CD4-positive, alpha-beta T cell treated with Interleukin-6 for 4 hours (primary cell): Measurements from ENCODE around the gene CNGB1.
"Not testable (repeated sequence)": the region's sequence is repeated elsewhere in the genome, so short reads cannot be mapped to it uniquely, and the experiment has no call there.

Experiments used
- DNase-seq: peaks from one replicate; pipeline ENCODE4 v3.0.0-alpha.2; 2020; ENCODE audit warnings: mixed read lengths

Gene CNGB1

GRCh38 chr16:57970970-57971369 is at the start of gene CNGB1:
TSS of gene CNGB1 (minus strand) at chr16:57971128. CDS start at chr16:57967286, 3,842 bp downstream.
- DNase-seq: no peak

GRCh38 chr16:58019866-58020538 is 49.1 kb upstream of the CNGB1 start:
- DNase-seq: no peak

- no peak for DNase-seq
Measured at GRCh38 chr16:58018803-58019202, 47.9 kb upstream of the CNGB1 start.

GRCh38 chr16:58016840-58017446 is 46.0 kb upstream of the CNGB1 start:
- no peak for DNase-seq

DNA sequence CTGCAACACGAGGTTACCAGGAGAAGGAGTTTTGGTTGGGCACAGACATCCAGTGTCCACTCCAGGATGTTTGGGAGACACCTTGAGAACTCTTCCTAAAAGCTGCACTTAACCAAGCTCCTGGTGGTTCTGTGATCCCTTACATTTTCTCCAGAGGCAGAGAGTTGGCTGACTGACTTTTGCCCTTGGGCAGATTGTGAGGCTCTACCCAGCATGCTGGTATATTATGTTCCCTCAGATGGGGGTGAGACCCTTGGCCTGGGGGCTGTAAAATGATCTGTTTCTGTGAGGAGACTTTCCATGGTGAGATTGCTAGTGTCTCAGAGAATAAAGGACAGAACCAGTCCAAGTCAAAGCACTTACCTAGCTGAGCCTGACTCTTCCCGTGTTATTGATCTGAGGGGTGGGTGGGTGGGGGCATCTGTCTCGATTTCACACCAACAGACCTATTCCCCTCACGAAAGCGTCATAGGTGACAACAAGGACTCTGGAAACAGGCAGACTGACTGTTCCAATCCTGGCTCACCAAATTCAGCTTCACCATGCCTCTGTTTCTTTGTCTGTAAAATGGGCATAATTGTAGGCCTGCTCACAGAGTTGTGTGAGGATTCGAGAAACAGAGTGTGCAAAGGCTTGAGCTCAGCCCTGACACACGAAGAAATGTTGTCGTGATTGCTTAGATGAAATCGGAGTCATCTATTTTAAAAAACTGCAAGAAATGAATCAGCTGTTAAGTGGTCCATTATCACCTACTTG is 42.5 kb upstream of the CNGB1 start:
- no peak for DNase-seq

DNA sequence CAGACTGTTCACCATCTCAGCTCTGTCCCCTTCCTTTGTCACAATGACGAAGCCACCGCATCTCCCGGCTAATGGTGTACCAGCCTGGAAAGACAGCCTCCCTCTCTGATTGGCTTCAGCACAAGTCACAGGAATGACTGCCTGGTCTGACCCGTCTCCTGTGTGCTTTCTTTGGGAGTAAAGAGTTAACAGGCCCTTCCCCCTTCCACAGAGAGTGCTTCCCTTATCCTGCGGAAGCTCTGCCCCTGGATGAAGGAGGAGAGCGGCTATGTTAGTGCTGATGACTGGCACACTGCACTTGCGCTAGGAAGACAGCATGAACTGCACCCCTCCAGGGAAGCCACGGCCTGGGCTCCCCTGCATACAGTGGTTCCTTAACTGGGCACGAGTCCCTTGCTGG is 41.6 kb upstream of the CNGB1 start:
- no peak for DNase-seq

DNA sequence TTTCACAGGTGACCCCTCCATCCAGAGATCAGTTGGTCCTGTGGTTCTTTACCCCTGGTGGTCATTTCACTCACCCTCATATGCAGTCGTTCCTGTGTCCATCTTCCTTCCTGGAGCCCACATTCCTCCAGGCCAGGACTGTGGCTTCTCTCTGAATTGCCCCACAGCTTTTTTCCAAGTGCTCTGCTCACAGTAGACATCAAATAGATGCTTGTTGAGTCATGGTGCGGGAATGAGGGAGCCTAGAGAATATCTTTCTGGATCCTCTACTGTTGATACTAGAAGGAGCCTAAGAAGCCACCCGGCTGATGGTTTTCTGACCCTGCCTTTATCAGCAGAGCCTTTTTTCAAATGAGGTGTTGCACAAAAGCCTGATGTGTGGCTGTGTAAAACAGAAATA is 40.7 kb upstream of the CNGB1 start:
- DNase-seq: no peak

GRCh38 chr16:58010886-58011285 is 40.0 kb upstream of the CNGB1 start:
- DNase-seq: no peak

DNA sequence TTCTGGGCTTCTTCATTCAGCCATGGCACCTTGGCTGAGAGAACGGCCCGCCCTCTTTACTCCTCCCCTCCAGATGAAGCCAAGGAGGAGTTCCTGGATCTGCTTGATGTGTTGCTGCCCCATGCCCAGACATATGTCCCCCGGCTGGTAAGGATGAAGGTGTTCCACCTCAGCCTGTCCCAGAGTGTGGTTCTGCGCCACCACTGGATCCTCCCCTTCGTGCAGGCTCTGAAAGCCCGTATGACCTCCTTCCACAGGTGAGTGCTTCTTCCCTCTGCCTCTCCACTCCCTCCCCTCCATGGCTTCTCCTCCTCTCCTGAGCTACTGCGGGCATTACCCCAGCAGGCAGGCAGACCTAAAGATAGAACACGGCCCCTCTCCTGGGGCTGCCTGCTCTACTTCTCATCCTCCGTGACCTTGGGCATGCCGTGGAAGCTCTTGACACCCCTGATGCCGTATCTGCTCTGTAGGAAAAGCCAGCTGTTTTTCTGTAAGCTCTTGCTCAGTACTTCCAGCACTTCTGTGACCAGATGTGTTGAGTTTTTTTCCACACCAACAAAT is 39.0 kb upstream of the CNGB1 start:
- no peak for DNase-seq

DNA sequence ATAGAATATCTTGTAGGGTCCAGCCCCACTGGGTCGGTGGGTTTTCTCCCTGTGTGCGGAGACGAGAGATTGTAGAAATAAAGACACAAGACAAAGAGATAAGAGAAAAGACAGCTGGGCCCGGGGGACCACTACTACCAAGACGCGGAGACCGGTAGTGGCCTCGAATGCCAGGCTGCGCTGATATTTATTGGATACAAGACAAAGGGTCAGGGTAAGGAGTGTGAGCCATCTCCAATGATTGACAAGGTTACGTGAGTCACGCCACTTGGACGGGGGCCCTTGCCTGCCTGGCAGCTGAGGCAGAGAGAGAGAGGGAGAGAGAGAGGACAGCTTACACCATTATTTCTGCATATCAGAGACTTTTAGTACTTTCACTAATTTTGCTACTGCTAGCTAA is 33.8 kb upstream of the CNGB1 start:
- DNase-seq: not testable (repeated sequence)

- no peak for DNase-seq
Measured at GRCh38 chr16:58002936-58003335, 32.0 kb upstream of the CNGB1 start.

- DNase-seq: no peak
Measured at GRCh38 chr16:58002416-58002800, 31.5 kb upstream of the CNGB1 start.

- no peak for DNase-seq
Measured at GRCh38 chr16:58001781-58002415, 31.0 kb upstream of the CNGB1 start.

DNA sequence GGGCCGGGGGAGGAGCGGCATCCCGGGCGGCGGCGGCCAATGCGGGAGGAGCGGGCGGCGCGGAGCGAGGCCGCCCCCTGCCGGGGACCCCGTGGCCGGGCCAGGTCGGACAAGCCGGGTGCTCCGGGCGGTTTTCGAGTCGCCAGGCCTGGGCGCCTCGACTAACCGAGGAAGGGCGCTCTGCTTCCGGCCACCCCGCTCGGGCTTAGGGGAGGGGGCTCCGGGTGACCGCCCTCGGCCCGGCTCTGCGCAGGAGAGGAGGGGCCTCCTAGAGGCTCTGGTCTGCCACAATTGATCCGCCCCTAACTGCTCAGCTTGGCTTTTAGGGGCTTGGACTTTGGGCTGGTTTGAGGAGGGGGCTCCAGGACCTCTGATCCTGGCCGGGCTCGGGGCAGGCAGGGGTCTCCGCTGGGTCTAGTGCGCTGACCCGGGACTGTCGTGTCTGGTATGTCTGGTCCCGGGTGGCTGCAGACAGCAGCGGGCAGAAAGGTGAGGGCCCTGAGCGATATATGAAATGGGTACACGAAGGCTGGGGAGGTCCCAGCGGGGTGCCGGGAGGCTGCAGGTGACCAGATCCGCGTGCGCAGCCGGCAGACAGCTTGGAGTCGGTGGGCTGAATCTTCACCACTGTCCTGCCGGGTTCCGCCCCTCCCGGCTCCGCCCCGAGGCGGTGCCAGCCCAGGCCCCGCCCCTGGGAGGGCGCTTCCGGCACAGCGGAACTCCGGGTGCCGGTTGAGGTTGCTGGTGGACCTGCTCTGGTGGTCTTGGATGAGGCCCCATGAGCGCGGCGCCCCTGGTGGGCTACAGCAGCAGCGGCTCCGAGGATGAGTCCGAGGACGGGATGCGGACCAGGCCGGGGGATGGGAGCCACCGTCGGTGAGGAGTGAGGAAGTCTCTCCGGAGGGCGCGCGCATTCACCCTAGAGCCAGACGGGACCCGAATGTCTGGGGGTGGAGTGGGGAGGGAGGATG is 30.1 kb upstream of the CNGB1 start, which contains the start of gene USB1:
Gene USB1 (plus strand): TSS at position 702 of the 971 bp plus-strand sequence. CDS start 77 bp downstream, at position 779.
- peak; percentile 85 for DNase-seq

DNA sequence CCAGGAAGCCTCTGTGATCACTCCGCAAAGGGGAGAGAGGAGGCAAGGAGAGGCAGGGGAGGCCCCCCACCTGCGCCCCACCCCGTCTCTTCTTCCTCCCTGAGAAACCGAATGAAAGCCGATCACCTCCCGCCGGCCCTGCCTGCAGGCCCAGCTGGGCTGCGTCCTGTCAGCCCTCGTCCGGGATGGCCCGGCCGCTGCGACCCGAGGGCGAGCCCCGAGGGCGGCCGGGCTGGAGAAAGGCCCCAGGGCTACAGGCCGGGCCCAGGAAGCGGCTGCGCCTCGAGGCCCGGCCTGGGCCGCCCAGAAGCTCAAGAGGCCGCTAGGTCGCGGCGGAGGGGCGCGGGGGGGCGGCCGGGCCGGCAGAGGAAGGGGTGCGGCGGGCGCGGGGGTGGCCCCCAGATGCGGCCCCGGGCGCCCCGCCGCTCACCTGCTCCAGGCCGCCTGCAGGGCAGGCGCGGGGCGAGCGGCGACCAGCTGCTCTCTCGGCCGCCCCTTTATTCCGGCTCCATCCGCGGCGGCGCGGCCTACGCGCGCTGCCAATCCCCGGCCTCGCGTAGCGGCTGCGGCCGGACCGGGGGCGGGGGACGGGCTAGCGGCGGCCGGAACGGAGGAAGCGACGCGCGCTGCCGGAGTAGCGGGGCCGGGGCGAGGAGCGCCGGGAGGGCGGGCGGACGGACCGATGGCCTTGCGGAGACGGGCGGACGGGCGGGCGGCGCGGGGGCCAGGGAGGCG is 29.2 kb upstream of the CNGB1 start, which contains the start of gene ZNF319:
Gene ZNF319 (minus strand): TSS at position 702 of the 735 bp plus-strand sequence. CDS start 2,407 bp downstream, outside the sequence.
- DNase-seq: peak; percentile 32

- peak; percentile 53 for DNase-seq
Measured at GRCh38 chr16:57999366-57999970, 28.5 kb upstream of the CNGB1 start.

GRCh38 chr16:57998992-57999365 is 28.1 kb upstream of the CNGB1 start:
- no peak for DNase-seq

- DNase-seq: peak; percentile 79
Measured at GRCh38 chr16:57998486-57998885, 27.6 kb upstream of the CNGB1 start.

- no peak for DNase-seq
Measured at GRCh38 chr16:57997528-57998265, 26.8 kb upstream of the CNGB1 start.

- DNase-seq: no peak
Measured at GRCh38 chr16:57997176-57997527, 26.2 kb upstream of the CNGB1 start.
